ENCODE results near the gene RANBP3. TPM values are rescaled to one million over a fixed set of nuclear protein-coding genes. Genes with fewer than 3 reads are reported as not detected.

Gene RANBP3
- total and polyA plus RNA-seq, 2 experiments from 2014 or later: 41.8 to 50.0 TPM

- H3K9me2 ChIP-seq (ENCODE audit: insufficient read depth): no peaks in the 10 kb centered on the region
- DNase-seq: peak; percentile 54
- WGBS, 2 experiments (ENCODE audit: low coverage in 1 of 2, low lambda C conversion rate in 2 of 2, missing lambda C conversion rate in 2 of 2): 75 to 78% methylated on average over 10 of the region's 10 CpGs
- H3K27ac ChIP-seq: no peak overlapping the region
- H3K36me3 ChIP-seq (ENCODE audit: low read depth): 0 out of 2 replicates have a peak, but pooled peaks cover 2% of the 10 kb centered on the region
- H3K9me3 ChIP-seq (ENCODE audit: low read depth): no peaks in the 10 kb centered on the region
- H3K27me3 ChIP-seq (replicated peaks; ENCODE audit: insufficient read depth): no peaks in the 10 kb centered on the region
- no peak overlapping the region for H3K4me3 ChIP-seq
- H3K4me2 ChIP-seq (ENCODE audit: unreplicated experiment): no peak overlapping the region
- peaks cover 11% of the 10 kb centered on the region; the same call in 1 of the 2 replicates for H3K4me1 ChIP-seq (ENCODE audit: insufficient read depth)
- peaks cover 88% of the 10 kb centered on the region for H3K79me2 ChIP-seq (ENCODE audit: insufficient read depth)
- TF ChIP-seq EZH2 (IDR thresholded peaks at IDR 0.05; ENCODE audit: insufficient read depth, poor library complexity, severe bottlenecking) (no peak), EZH2phosphoT487 (IDR thresholded peaks at IDR 0.05; ENCODE audit: insufficient read depth, low read depth) (no peak)
- H3F3A ChIP-seq (ENCODE audit: insufficient read depth): 0 out of 2 replicates have a peak, but pooled peaks cover 10% of the 10 kb centered on the region
- in situ Hi-C loops (cut with MboI): no loop called here
- H2AFZ ChIP-seq: no peak overlapping the region
- no peaks in the 10 kb centered on the region; the same call in 1 of the 2 replicates for H4K20me1 ChIP-seq (ENCODE audit: insufficient read depth)
- H3K9ac ChIP-seq: no peak overlapping the region
Observed at GRCh38 chr19:5943623-5944022, 34.3 kb downstream of the RANBP3 start.

- Histone ChIP-seq H3K4me3 (no peak overlapping the region), H2AFZ (no peak overlapping the region), H3K36me3 (ENCODE audit: low read depth) (0 out of 2 replicates have a peak, but pooled peaks cover 2% of the 10 kb centered on the region), H4K20me1 (ENCODE audit: insufficient read depth) (no peaks in the 10 kb centered on the region; the same call in 1 of the 2 replicates), H3K79me2 (ENCODE audit: insufficient read depth) (peaks cover 88% of the 10 kb centered on the region), H3F3A (ENCODE audit: insufficient read depth) (0 out of 2 replicates have a peak, but pooled peaks cover 10% of the 10 kb centered on the region), H3K9ac (no peak overlapping the region), H3K4me2 (ENCODE audit: unreplicated experiment) (no peak overlapping the region), H3K27ac (no peak overlapping the region), H3K9me2 (ENCODE audit: insufficient read depth) (no peaks in the 10 kb centered on the region), H3K27me3 (replicated peaks; ENCODE audit: insufficient read depth) (no peaks in the 10 kb centered on the region), H3K4me1 (ENCODE audit: insufficient read depth) (peaks cover 11% of the 10 kb centered on the region; the same call in 1 of the 2 replicates), H3K9me3 (ENCODE audit: low read depth) (no peaks in the 10 kb centered on the region)
- no peak for DNase-seq
- in situ Hi-C loops (cut with MboI): no loop called here
- TF ChIP-seq EZH2 (IDR thresholded peaks at IDR 0.05; ENCODE audit: insufficient read depth, poor library complexity, severe bottlenecking) (no peak), EZH2phosphoT487 (IDR thresholded peaks at IDR 0.05; ENCODE audit: insufficient read depth, low read depth) (no peak)
- 87 to 88% methylated on average over 10 of the region's 10 CpGs for WGBS, 2 experiments (ENCODE audit: low coverage in 1 of 2, low lambda C conversion rate in 2 of 2, missing lambda C conversion rate in 2 of 2)
Observed at GRCh38 chr19:5943045-5943444, 34.9 kb downstream of the RANBP3 start.

GRCh38 chr19:5941673-5942072, 36.3 kb downstream of the RANBP3 start:
- H2AFZ ChIP-seq: no peak overlapping the region
- H3K4me1 ChIP-seq (ENCODE audit: insufficient read depth): no peaks in the 10 kb centered on the region
- no peaks in the 10 kb centered on the region for H3K9me3 ChIP-seq (ENCODE audit: low read depth)
- in situ Hi-C loops (cut with MboI): no loop called here
- no peaks in the 10 kb centered on the region for H3K27me3 ChIP-seq (replicated peaks; ENCODE audit: insufficient read depth)
- 0 out of 2 replicates have a peak, but pooled peaks cover under 1% of the 10 kb centered on the region for H3F3A ChIP-seq (ENCODE audit: insufficient read depth)
- DNase-seq: no peak
- no peaks in the 10 kb centered on the region; the same call in 1 of the 2 replicates for H4K20me1 ChIP-seq (ENCODE audit: insufficient read depth)
- H3K9ac ChIP-seq: no peak overlapping the region
- H3K36me3 ChIP-seq (ENCODE audit: low read depth): 0 out of 2 replicates have a peak, but pooled peaks cover 2% of the 10 kb centered on the region
- H3K9me2 ChIP-seq (ENCODE audit: insufficient read depth): no peaks in the 10 kb centered on the region
- H3K4me3 ChIP-seq: no peak overlapping the region
- TF ChIP-seq EZH2 (IDR thresholded peaks at IDR 0.05; ENCODE audit: insufficient read depth, poor library complexity, severe bottlenecking): no peak
- TF ChIP-seq EZH2phosphoT487 (IDR thresholded peaks at IDR 0.05; ENCODE audit: insufficient read depth, low read depth): no peak
- H3K4me2 ChIP-seq (ENCODE audit: unreplicated experiment): no peak overlapping the region
- no peak overlapping the region for H3K27ac ChIP-seq
- peaks cover 85% of the 10 kb centered on the region for H3K79me2 ChIP-seq (ENCODE audit: insufficient read depth)
- 92 to 95% methylated on average over 11 of the region's 11 CpGs for WGBS, 2 experiments (ENCODE audit: low coverage in 1 of 2, low lambda C conversion rate in 2 of 2, missing lambda C conversion rate in 2 of 2)

- H3K27ac ChIP-seq: no peak overlapping the region
- H3K27me3 ChIP-seq (replicated peaks; ENCODE audit: insufficient read depth): no peaks in the 10 kb centered on the region
- H3K4me1 ChIP-seq (ENCODE audit: insufficient read depth): peaks cover 6% of the 10 kb centered on the region
- no peaks in the 10 kb centered on the region; the same call in 1 of the 2 replicates for H4K20me1 ChIP-seq (ENCODE audit: insufficient read depth)
- H3K4me2 ChIP-seq (ENCODE audit: unreplicated experiment): no peak overlapping the region
- H3K9me3 ChIP-seq (ENCODE audit: low read depth): no peaks in the 10 kb centered on the region
- H2AFZ ChIP-seq: no peak overlapping the region
- no peak overlapping the region for H3K9ac ChIP-seq
- 83 to 84% methylated on average over 21 of the region's 21 CpGs for WGBS, 2 experiments (ENCODE audit: low coverage in 1 of 2, low lambda C conversion rate in 2 of 2, missing lambda C conversion rate in 2 of 2)
- H3K9me2 ChIP-seq (ENCODE audit: insufficient read depth): no peaks in the 10 kb centered on the region
- H3K36me3 ChIP-seq (ENCODE audit: low read depth): 0 out of 2 replicates have a peak, but pooled peaks cover 2% of the 10 kb centered on the region
- peaks cover 11% of the 10 kb centered on the region for H3F3A ChIP-seq (ENCODE audit: insufficient read depth)
- in situ Hi-C loops (cut with MboI): no loop called here
- no peak for DNase-seq
- TF ChIP-seq EZH2 (IDR thresholded peaks at IDR 0.05; ENCODE audit: insufficient read depth, poor library complexity, severe bottlenecking) (no peak), EZH2phosphoT487 (IDR thresholded peaks at IDR 0.05; ENCODE audit: insufficient read depth, low read depth) (no peak)
- H3K4me3 ChIP-seq: no peak overlapping the region
- peaks cover 79% of the 10 kb centered on the region for H3K79me2 ChIP-seq (ENCODE audit: insufficient read depth)
Observed at GRCh38 chr19:5940260-5941208, 37.4 kb downstream of the RANBP3 start.
